Fibroblast of lung (primary cell): ENCODE measurements around the gene MYOM3. TPM values are rescaled to one million over a fixed set of nuclear protein-coding genes. Genes with fewer than 3 reads are reported as not detected.

ENCODE experiments used
- DNase-seq, 2 donors: peaks; one replicate each; pipeline versions ENCODE4 v3.0.0 to v3.0.0-alpha.2; 2010; ENCODE audit warnings: low read depth in 2 of 2
- H2AFZ ChIP-seq: 2 replicates; pipeline ENCODE4 v1.5.1; 2012; ENCODE audit warnings: low read length, control low read depth, inconsistent platforms
- H3K27ac ChIP-seq: 2 replicates; pipeline ENCODE4 v1.5.1; 2011; ENCODE audit warnings: low read length, control low read depth; ENCODE audit not compliant: insufficient read depth
- H3K27me3 ChIP-seq: 2 replicates; pipeline ENCODE4 v1.5.1; 2011; ENCODE audit warnings: mild to moderate bottlenecking, low read length; ENCODE audit not compliant: control insufficient read depth, insufficient read depth
- H3K36me3 ChIP-seq: 2 replicates; pipeline ENCODE4 v1.5.1; 2011; ENCODE audit warnings: low read length; ENCODE audit not compliant: control insufficient read depth, insufficient read depth
- H3K4me1 ChIP-seq: 2 replicates; pipeline ENCODE4 v1.5.1; 2011; ENCODE audit warnings: low read length; ENCODE audit not compliant: control insufficient read depth, insufficient read depth; ENCODE audit errors: extremely low read depth
- H3K4me2 ChIP-seq: 2 replicates; pipeline ENCODE4 v1.5.1; 2011; ENCODE audit warnings: low read length, control low read depth; ENCODE audit not compliant: insufficient read depth; ENCODE audit errors: extremely low read depth
- H3K4me3 ChIP-seq, 4 experiments: fragments of 200-600 bp in 1 of 4; sonication (generic) in 1 of 4; replicated peaks in 1 of 4; 2 replicates each; pipeline ENCODE4 v1.5.1; 2011 to 2016; ENCODE audit warnings: low read length in 4 of 4, low read depth in 3 of 4, mild to moderate bottlenecking in 3 of 4, control low read depth in 2 of 4, inconsistent platforms in 1 of 4, mixed read lengths in 1 of 4; ENCODE audit not compliant: insufficient read depth in 1 of 4; ENCODE audit errors: control extremely low read depth in 1 of 4
- H3K79me2 ChIP-seq: 2 replicates; pipeline ENCODE4 v1.5.1; 2012; ENCODE audit warnings: mild to moderate bottlenecking, low read length, inconsistent platforms; ENCODE audit not compliant: control insufficient read depth, insufficient read depth
- H3K9ac ChIP-seq: 2 replicates; pipeline ENCODE4 v1.5.1; 2011; ENCODE audit warnings: mild to moderate bottlenecking, low read length, control low read depth; ENCODE audit not compliant: insufficient read depth
- H3K9me3 ChIP-seq: 2 replicates; pipeline ENCODE4 v1.5.1; 2012; ENCODE audit warnings: low read depth, low read length; ENCODE audit not compliant: control insufficient read depth, insufficient read depth
- H4K20me1 ChIP-seq: 2 replicates; pipeline ENCODE4 v1.5.1; 2011; ENCODE audit warnings: low read length; ENCODE audit not compliant: control insufficient read depth, insufficient read depth; ENCODE audit errors: extremely low read depth
- CTCF ChIP-seq, 2 donors: IDR thresholded peaks in 1 of 2; conservative IDR thresholded peaks in 1 of 2; 1 replicate in 1 of 2; 2 replicates in 1 of 2; pipeline ENCODE4 v1.5.1; 2011 to 2012; ENCODE audit warnings: low read length in 2 of 2, control low read depth in 1 of 2, inconsistent platforms in 1 of 2, low read depth in 1 of 2, mild to moderate bottlenecking in 1 of 2
- EZH2 ChIP-seq: IDR thresholded peaks from 2 replicates; pipeline ENCODE4 v1.5.1; 2012; ENCODE audit warnings: low read length, control low read depth, mild to moderate bottlenecking; ENCODE audit errors: missing control alignments
- polyA plus RNA-seq, 2 donors: library from polyadenylated mRNA; depleted of rRNA in 1 of 2; stranded (reverse) in 1 of 2; unstranded in 1 of 2; fragments of >200 nt; gene quantifications; 2 replicates each; pipeline ENCODE4 v1.2.1, GENCODE V29; 2011 to 2012; ENCODE audit warnings: missing spikeins in 1 of 2
- total RNA-seq: library from RNA; depleted of rRNA; stranded (reverse); fragments of >200 nt; gene quantifications from 2 replicates; pipeline ENCODE4 v1.2.1, GENCODE V29; 2014

MYOM3 gene
- total and polyA plus RNA-seq, 2 donors (not counting 1 experiment from before 2014, with no cell fraction given) = not detected

GRCh38 chr1:24125456-24125855 lies 13.5 kb upstream of the MYOM3 start:
- no peak for DNase-seq
- Histone ChIP-seq H3K36me3 (no peaks in the 10 kb centered on the region), H3K4me2 (no peak overlapping the region), H3K79me2 (no peaks in the 10 kb centered on the region), H4K20me1 (no peaks in the 10 kb centered on the region), H3K27me3 (peaks cover 7% of the 10 kb centered on the region), H3K4me1 (no peaks in the 10 kb centered on the region), H3K27ac (no peak overlapping the region), H2AFZ (no peak overlapping the region), H3K9ac (no peak overlapping the region), H3K9me3 (no peaks in the 10 kb centered on the region), H3K4me3 (no peak overlapping the region)
- TF ChIP-seq CTCF (conservative IDR thresholded peaks at IDR 0.05 in 1 of 2, IDR thresholded peaks at IDR 0.05 in 1 of 2; ENCODE audit: low read depth in 1 of 2, low read length in 2 of 2) = no peak
- TF ChIP-seq EZH2 = no peak

GRCh38 chr1:24124980-24125379 lies 13.0 kb upstream of the MYOM3 start:
- Histone ChIP-seq H3K9ac (no peak overlapping the region), H3K79me2 (no peaks in the 10 kb centered on the region), H4K20me1 (no peaks in the 10 kb centered on the region), H3K27ac (no peak overlapping the region), H3K9me3 (no peaks in the 10 kb centered on the region), H3K36me3 (no peaks in the 10 kb centered on the region), H3K27me3 (peaks cover 7% of the 10 kb centered on the region), H3K4me1 (no peaks in the 10 kb centered on the region), H3K4me2 (no peak overlapping the region), H2AFZ (no peak overlapping the region), H3K4me3 (no peak overlapping the region)
- DNase-seq = no peak
- TF ChIP-seq CTCF (conservative IDR thresholded peaks at IDR 0.05 in 1 of 2, IDR thresholded peaks at IDR 0.05 in 1 of 2; ENCODE audit: low read depth in 1 of 2, low read length in 2 of 2) (no peak), EZH2 (no peak)

- Histone ChIP-seq H3K79me2 (no peaks in the 10 kb centered on the region), H3K4me2 (no peak overlapping the region), H3K4me3 (no peak overlapping the region), H4K20me1 (no peaks in the 10 kb centered on the region), H3K27ac (no peak overlapping the region), H3K36me3 (no peaks in the 10 kb centered on the region), H3K9me3 (no peaks in the 10 kb centered on the region), H3K27me3 (peaks cover 7% of the 10 kb centered on the region), H3K4me1 (no peaks in the 10 kb centered on the region), H2AFZ (no peak overlapping the region), H3K9ac (no peak overlapping the region)
- TF ChIP-seq EZH2 (no peak), CTCF (conservative IDR thresholded peaks at IDR 0.05 in 1 of 2, IDR thresholded peaks at IDR 0.05 in 1 of 2; ENCODE audit: low read depth in 1 of 2, low read length in 2 of 2) (no peak)
- DNase-seq = no peak
Measured at GRCh38 chr1:24123611-24124010, 11.7 kb upstream of the MYOM3 start.
